ENCODE results near the gene RNASEH2B.

- TF ChIP-seq CTCF (IDR thresholded peaks at IDR 0.05; ENCODE audit: low read depth, low read length, poor library complexity, severe bottlenecking) (no peak), EZH2phosphoT487 (IDR thresholded peaks at IDR 0.05; ENCODE audit: borderline replicate concordance, low read length) (no peak)
These were observed 14.4 kb downstream of the RNASEH2B start for GRCh38 chr13:50924025-50924424.
